ENCODE data around the gene KLF3. TPM values are rescaled to one million over a fixed set of nuclear protein-coding genes. Genes with fewer than 3 reads are reported as not detected.

KLF3 gene
- total RNA-seq, 2 experiments from 2014 or later = 203 to 204 TPM

GRCh38 chr4:38687571-38688011 lies 23.6 kb downstream of the KLF3 start:
- no peak overlapping the region for H3K4me3 ChIP-seq (ENCODE audit: low read length)
- H3K27ac Mint-ChIP-seq = peak overlapping the region; percentile 55

DNA sequence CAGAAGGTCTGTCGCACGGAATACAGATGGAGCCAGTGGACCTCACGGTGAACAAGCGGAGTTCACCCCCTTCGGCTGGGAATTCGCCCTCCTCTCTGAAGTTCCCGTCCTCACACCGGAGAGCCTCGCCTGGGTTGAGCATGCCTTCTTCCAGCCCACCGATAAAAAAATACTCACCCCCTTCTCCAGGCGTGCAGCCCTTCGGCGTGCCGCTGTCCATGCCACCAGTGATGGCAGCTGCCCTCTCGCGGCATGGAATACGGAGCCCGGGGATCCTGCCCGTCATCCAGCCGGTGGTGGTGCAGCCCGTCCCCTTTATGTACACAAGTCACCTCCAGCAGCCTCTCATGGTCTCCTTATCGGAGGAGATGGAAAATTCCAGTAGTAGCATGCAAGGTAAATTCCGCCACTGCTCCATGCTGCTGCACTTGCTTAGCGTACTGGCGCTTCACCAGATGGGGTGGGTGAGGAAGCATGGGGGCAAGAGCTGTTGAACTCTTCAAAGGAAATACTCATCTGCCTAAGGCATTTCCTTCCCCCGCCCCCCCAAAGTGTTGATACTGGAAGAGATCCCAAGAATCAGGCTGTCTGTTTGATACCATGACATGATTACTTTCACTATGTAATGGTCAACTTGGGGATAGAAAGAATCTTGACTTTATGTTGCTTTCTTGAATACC lies 24.8 kb downstream of the KLF3 start:
- no peaks in the 10 kb centered on the region for H3K9me3 Mint-ChIP-seq
- H3K4me1 Mint-ChIP-seq (ENCODE audit: low read depth) = peaks cover 60% of the 10 kb centered on the region
- H3K36me3 Mint-ChIP-seq (ENCODE audit: low read depth) = peaks cover 99% of the 10 kb centered on the region
- H3K9me3 ChIP-seq (ENCODE audit: control insufficient read depth in 1 of 2, insufficient read depth in 1 of 2, low read length in 2 of 2) = no peaks in the 10 kb centered on the region
- no peak for TF ChIP-seq CTCF (IDR thresholded peaks at IDR 0.05)
- H3K27ac Mint-ChIP-seq = no peak overlapping the region
- no peaks in the 10 kb centered on the region for H3K27me3 Mint-ChIP-seq
- DNase-seq (no peak), ATAC-seq (ENCODE audit: poor library complexity) (no peak)
- H3K4me3 ChIP-seq (ENCODE audit: low read length) = no peak overlapping the region
- H3K36me3 ChIP-seq (ENCODE audit: insufficient read depth, low read length) = peaks cover 75% of the 10 kb centered on the region
- no peaks in the 10 kb centered on the region for H3K27me3 ChIP-seq (ENCODE audit: control insufficient read depth in 1 of 2, insufficient read depth in 2 of 2, low read length in 2 of 2)
- CTCF ChIA-PET = no interaction called here
- intact Hi-C loops (cut with DNase I, micrococcal nuclease) = no loop called here
- H3K4me3 Mint-ChIP-seq = peak overlapping the region; percentile 11
- H3K27ac ChIP-seq (ENCODE audit: low read depth in 1 of 2, low read length in 2 of 2) = no peak overlapping the region
- H3K4me1 ChIP-seq (ENCODE audit: insufficient read depth, low read length) = peaks cover 38% of the 10 kb centered on the region
- POLR2A ChIA-PET = interaction anchor here (1.0 kb wide), 1 partner anchor 11 kb away, joined by 3 read pairs; no protein-coding TSS in a partner anchor

More at GRCh38 chr4:38687571-38688011, 23.6 kb downstream of the KLF3 start:
- Mint-ChIP-seq H3K9me3 (no peaks in the 10 kb centered on the region), H3K36me3 (ENCODE audit: low read depth) (peaks cover 99% of the 10 kb centered on the region), H3K4me3 (peak overlapping the region; percentile 43), H3K27me3 (no peaks in the 10 kb centered on the region), H3K4me1 (ENCODE audit: low read depth) (peaks cover 71% of the 10 kb centered on the region)
- ChIA-PET POLR2A (no interaction called here), CTCF (interaction anchor here (0.9 to 1.1 kb wide), 4 partner anchors 10 to 508 kb away, joined by 3 to 6 read pairs (median 4); no protein-coding TSS in a partner anchor)
- peak in 1 of 14 experiments; percentile 34 for DNase-seq
- no peaks in the 10 kb centered on the region for H3K9me3 ChIP-seq (ENCODE audit: control insufficient read depth in 1 of 2, insufficient read depth in 1 of 2, low read length in 2 of 2)
- H3K27ac ChIP-seq (ENCODE audit: low read depth in 1 of 2, low read length in 2 of 2) = no peak overlapping the region
- H3K36me3 ChIP-seq (ENCODE audit: insufficient read depth, low read length) = peaks cover 69% of the 10 kb centered on the region
- no peaks in the 10 kb centered on the region for H3K27me3 ChIP-seq (ENCODE audit: control insufficient read depth in 1 of 2, insufficient read depth in 2 of 2, low read length in 2 of 2)
- peak; percentile 35 for ATAC-seq (ENCODE audit: poor library complexity)
- intact Hi-C loops (cut with DNase I, micrococcal nuclease) = no loop called here
- no peak for TF ChIP-seq CTCF (IDR thresholded peaks at IDR 0.05)
- peaks cover 43% of the 10 kb centered on the region for H3K4me1 ChIP-seq (ENCODE audit: insufficient read depth, low read length)

DNA sequence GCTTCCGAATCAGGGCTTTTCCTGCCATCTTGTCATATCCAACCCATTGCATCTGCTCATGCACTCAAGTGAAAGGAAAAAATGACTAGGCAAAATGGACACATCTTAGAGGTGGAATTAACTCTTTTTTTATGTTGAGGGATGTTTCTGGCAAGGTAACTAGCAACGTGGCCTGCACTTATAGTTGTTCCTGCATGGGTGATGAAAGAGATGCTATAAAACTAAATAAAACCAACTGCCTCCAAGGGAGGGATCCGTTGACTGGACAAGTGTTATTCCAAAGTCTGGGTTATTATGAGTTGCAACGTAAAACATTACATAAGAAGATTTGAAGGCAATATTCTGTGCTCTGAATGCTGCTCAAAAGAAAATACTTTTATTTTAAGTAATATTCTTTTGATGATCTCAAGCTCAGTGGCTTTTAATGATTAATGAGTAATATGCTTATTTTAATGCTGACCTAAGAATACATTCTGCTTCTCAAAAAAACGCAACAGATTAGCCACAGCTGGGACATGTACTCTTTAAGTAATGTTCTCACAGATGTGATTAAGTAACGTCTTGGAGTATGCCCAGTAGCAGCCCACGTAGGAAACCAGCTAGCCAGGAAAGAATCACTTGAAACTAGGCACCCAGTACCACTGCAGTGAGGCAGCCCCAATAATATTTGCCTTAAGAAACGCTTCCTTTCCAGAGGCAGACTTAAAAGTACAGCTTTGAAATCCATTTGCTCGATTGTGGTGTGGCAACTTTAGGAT lies 27.4 kb downstream of the KLF3 start:
- POLR2A ChIA-PET = interaction anchor here (0.8 to 1.8 kb wide), 3 partner anchors 14 to 370 kb away, joined by 3 to 6 read pairs (median 3); no protein-coding TSS in a partner anchor
- no peaks in the 10 kb centered on the region for H3K27me3 ChIP-seq (ENCODE audit: control insufficient read depth in 1 of 2, insufficient read depth in 2 of 2, low read length in 2 of 2)
- no peak overlapping the region for H3K27ac ChIP-seq (ENCODE audit: low read depth in 1 of 2, low read length in 2 of 2)
- no peaks in the 10 kb centered on the region for H3K9me3 ChIP-seq (ENCODE audit: control insufficient read depth in 1 of 2, insufficient read depth in 1 of 2, low read length in 2 of 2)
- Mint-ChIP-seq H3K27ac (peak overlapping the region; percentile 58), H3K9me3 (no peaks in the 10 kb centered on the region), H3K4me3 (no peak overlapping the region), H3K4me1 (ENCODE audit: low read depth) (peaks cover 53% of the 10 kb centered on the region), H3K27me3 (no peaks in the 10 kb centered on the region), H3K36me3 (ENCODE audit: low read depth) (peaks cover 100% of the 10 kb centered on the region)
- ATAC-seq (ENCODE audit: poor library complexity) (no peak), DNase-seq (no peak)
- intact Hi-C loops (cut with DNase I, micrococcal nuclease) = no loop called here
- H3K4me1 ChIP-seq (ENCODE audit: insufficient read depth, low read length) = peaks cover 19% of the 10 kb centered on the region
- TF ChIP-seq CTCF (IDR thresholded peaks at IDR 0.05) = no peak
- CTCF ChIA-PET = interaction anchor here (0.9 kb wide), 1 partner anchor 629 kb away, joined by 4 read pairs; no protein-coding TSS in a partner anchor
- H3K4me3 ChIP-seq (ENCODE audit: low read length) = no peak overlapping the region
- peaks cover 91% of the 10 kb centered on the region for H3K36me3 ChIP-seq (ENCODE audit: insufficient read depth, low read length)

All from CD4-positive, alpha-beta T cell (primary cell).